HG03342 (cell line): ENCODE data around the gene LRRC75B.

Source experiments
- ATAC-seq: cut with Tn5 transposase; IDR thresholded peaks from one replicate; pipeline ENCODE4 v1.9.1; 2021; ENCODE audit warnings: mild to moderate bottlenecking, moderate library complexity; ENCODE audit not compliant: unreplicated experiment

The LRRC75B gene

DNA sequence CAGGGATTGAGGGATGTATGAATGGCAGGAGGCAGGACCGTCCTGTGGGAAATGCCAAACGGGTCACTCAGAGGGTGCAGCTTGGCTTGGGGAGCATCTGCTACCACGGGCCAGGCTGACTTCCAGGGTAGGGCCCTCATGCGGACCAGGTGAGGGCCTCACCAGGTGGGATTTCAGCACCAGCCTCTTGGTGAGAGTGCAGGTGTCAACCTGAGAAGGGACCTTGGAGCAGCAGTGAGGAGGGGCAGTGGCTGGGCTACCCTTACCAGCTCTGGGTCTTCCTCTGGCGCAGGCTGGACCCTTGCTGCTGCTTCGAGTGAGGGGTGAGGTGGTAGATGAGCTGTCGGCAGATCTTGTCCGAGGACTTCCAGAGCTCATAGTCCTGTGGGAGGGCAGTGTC lies 4.9 kb downstream of the LRRC75B start:
- ATAC-seq = no peak

DNA sequence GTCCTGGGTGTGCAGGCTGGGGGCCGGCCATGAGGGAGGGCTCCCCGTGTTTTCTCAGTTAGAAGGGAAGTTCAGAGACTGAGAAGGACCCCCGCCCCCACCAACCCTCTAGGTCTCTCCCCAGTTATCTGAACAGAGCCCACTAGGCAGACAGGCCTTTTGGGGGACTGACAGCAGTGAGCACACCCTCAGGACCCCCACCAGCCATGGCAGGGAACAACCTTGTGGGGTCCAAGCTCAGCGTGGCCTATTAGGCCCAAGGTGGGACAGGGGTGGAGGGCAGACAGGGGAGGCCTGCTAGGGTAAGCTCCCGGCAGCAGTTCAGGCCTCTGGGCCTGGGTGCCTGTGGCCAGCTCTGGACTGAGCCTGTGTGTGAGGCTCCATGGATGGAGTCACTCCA lies 5.6 kb downstream of the LRRC75B start:
- ATAC-seq = no peak

DNA sequence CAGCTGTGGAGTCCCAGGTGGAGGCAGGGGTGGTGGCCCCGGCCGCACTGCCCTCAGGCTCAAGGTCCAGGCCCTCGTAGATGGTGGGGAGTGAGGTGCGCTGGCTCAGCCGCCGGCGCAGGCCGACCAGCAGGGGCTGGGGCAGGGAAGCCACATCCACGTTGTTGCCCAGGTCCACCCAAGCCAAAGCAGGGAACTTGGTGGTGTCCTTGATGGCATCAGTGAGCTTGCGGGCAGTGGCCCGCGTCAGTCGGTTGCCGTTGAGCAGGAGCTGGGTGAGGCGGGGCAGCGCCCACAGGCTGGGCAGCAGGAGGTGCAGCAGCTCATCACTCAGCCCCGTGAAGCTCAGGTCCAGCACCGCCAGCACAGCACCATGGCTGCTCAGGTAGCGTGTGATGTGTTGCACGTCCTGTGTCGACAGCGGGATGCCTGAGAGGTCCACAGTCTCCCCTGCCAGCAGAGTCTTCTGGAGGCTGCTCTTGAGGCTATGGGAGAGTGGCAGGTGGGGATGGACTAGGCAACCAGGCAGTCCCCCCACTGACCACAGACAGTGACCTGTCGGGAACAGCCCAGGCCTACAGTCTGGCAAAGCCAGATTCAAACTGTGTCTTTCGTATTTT lies 6.8 kb downstream of the LRRC75B start:
- ATAC-seq = no peak

DNA sequence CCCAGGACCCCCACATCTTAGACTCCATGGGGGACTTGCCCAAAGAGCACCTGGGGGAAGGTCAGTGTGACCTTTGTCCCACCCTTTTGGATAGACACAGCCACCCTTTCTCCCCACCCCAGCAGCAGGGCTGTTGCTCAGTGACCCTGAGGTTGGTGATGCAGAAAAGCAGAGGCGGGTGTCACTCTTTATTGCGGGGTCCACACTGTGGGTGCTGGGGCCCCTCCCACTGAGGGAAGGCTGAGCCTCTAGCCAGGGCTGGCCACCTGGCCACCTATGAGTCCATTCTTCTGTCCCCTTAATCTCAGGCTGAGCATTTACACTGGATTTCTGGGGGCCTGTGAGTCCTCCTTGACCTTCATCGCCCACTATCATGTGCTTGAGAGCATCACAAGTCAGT lies 7.4 kb downstream of the LRRC75B start:
- ATAC-seq = no peak

DNA sequence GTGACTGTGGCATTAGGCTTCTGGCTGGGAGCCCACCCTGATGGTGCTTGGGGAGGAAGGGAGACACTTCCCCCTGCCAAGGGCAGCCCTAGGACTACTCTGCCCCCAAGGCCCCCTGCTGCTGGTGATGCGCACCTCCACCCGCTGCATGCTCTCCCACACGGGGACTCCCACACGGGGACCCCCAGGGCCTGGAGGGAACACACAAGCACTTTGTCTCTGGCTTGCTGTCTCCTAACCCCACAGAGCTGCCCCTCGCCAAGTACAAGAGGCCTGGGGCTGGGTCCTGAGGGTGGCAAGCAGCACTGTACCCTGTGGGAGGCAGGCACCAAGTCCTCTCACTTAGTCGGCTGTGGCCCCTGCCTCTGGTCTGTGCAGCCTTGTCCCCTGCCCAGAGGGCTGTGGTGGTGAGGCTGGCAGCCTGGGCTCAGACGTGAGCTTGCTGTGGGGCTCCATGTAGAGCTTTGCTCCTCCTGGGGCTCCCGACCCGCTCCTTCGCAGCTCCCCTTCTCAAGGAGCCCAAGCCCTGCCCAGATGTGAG lies 7.9 kb downstream of the LRRC75B start:
- no peak for ATAC-seq

DNA sequence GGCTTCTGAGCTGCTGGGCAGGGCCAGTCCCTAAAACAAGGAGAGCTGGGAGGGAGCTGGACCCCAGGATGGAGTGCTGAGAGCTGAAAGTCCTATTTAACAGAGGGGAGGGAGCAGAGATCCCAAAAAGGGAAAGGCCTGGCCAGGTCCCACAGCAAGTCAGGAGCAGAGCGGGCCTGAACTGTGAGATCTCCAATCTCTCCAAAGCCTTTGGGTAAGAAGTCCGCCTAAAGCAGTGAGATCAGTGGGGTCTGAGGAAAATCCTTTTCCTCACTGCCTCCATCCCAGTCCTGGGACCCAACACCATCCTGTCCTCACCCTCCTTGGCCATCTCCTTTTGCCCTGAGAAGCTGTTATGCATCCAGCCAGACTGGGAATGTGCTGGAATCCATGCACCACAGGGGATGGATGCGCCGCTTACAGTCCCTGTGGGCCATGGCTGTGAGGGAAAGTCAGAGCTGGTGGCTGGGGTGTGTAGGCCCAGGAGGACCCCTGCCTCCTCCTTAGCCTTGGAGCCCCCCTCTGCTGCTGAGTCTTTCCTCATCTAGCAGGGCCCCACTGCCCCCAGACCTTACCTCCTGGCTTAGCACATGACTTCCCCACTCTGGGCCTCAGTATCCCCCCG lies 8.6 kb downstream of the LRRC75B start:
- no peak for ATAC-seq

DNA sequence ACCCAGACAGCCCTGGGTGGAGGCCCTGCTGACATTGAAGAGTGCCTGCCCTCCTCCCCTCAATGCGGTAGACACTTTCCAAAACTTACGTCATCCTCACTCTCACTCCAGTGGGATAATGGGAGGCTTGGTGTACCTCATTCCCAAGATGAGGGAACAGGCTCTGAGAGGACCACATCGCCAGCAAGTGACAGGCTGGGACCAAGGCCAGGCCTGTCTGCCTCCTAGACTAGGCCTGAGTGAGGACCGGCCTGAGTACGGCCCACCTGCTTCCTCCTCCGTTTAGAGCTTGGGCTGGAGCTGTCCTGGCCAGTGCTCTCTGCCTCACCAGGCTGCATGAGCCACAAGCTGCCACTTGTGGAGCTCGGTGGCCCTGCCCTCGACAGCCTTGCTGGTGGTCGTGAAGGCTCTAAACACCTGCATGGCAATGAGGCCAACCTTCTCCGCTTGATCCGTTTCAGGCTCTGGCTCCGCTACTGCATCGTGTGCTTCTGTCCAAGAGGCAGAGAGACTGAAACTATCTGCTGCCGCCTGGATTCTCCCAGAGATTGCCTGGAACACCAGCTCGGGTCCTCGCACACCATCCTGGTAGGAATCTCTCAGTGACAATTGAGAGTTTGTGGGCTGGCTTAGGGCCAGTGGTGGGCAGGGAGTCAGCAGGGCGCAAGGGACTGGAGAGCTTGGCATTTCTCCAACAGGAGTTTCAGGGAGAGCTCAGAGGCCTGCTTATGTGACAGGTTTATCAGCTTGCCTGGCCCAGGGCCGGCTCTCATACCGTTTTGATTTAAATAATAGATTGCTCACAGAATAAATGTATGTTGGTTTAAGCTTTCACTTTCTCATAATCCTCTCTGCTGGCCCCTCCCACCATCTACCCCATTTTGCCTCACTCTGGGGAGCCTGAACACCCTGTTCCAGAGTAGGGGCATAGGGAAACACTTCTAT lies 9.4 kb downstream of the LRRC75B start:
- ATAC-seq = no peak

DNA sequence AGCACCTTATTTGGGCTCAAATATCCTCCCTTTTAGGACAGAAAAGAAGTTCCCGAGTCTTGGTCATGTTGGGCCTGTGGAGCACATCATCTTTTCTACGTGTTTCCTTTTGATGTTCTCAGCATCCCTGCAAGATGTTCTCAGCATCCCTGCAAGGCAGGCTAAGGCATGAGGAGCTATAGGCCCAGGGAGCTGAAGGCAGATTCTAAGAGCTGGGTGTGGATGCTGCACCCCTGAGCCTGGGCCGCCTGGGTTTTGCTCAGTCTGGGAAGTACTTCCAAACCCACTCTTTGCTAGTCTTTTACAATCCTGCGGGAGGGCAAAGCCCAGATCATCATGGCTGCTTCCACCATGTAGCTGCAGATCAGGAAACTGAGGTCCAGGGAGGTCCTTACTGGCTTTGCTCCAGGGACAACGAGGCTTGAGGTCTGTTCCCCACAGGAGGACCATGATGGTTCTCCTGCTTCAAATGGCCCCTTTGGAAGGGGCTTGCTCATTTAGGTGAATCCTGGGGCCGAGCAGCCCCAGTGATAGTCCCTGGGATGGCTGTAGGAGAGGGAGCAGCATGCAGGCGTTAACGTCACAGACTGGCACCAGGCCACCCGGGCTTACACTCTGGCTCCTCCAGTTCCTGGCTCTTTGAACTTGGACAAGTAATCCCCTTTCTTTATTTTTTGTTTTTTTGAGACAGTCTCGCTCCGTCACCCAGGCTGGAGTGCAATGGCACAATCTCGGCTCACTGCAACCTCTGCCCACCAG lies 10.6 kb downstream of the LRRC75B start:
- no peak for ATAC-seq

DNA sequence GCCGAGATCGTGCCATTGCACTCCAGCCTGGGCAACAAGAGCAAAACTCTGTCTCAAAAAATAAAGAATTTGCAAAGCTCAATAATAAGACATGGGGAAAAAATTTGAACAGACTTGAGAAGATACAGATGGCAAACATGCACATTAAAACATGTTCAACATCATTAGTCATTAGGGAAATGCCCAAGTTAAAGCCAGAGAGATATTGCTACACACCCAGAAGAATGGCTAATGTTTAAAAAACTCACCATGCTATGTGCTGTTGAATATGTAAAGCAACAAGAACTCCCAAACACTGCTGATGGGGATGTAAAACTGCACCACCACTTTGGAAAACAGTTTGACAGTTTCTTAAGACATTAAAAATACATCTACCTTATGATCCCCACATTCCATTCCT lies 12.6 kb downstream of the LRRC75B start:
- ATAC-seq = no peak

DNA sequence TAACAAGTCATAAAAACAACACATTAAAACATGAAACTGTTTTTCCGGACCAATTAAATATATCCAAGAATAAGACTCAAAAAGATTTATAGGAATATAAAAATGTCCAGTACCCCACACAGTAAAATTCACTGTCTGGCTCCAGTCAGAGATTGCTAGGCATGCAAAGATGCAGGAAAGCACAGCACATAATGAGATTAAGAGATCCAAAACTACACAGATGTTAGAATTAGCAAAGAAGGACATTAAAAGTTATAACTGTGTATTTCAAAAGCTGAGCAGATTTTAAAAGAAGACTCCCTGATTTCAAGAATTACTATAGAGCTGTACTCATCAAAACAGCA lies 13.6 kb downstream of the LRRC75B start:
- no peak for ATAC-seq

DNA sequence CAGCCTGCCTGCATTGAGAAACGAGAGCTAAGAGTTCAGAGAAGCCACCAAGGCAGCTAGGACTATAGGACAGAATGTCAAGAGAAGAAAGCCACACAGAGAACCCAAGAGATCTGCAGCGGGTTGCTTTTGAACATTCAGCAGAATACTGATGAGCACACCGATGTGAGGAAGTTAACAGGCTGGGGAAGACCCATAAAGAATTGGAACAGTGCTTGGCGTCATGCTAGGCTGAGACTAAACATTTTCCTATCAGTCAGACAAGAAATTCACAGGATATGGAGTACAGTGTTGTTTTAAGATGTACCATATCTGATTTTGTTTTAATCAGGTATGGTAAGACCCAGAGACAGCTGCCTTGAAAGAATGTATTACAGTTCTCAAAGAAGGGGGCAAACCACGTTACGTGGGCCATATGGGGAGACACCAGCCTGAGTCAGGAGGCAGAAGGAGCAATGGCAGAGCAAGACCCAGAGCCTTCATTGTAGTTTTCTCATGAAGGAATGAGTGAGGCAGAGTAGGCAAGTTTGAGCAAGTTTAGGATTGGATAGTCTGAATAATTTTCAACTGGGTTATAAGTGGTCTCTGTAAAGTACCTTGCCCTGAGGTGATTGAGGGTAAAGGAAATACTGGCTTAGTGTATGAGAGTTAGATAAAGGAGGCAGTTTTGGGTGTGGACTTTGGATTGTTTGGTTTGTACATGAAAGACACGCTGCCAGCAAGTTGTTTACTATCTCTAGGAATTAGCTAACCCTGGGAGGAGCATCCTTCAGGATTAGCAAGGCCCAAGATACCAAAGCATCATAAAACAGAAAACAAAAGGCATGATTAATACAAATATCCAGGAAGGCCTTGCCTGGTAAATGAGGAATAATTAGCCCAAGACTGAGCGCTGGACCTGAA lies 14.3 kb downstream of the LRRC75B start:
- ATAC-seq = no peak

DNA sequence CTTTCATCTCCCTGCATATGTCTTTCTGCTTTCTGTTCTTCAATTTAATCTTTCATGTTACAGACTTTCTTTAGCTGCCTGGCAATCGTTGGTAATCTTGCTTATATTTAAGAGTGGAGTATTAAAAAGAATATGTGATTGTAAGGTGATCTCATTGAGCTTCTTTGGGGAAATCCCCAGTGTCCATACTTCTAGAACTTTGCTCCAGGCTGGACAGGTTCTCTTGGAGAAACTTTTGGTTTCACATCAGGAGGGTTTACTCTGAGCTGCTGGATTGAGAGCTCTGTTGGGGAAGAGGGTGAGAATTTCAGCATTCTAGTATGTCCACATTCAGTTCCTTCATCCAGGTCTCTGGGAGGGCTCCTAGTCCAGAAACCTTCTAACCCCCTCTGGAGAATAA lies 16.1 kb downstream of the LRRC75B start:
- no peak for ATAC-seq

DNA sequence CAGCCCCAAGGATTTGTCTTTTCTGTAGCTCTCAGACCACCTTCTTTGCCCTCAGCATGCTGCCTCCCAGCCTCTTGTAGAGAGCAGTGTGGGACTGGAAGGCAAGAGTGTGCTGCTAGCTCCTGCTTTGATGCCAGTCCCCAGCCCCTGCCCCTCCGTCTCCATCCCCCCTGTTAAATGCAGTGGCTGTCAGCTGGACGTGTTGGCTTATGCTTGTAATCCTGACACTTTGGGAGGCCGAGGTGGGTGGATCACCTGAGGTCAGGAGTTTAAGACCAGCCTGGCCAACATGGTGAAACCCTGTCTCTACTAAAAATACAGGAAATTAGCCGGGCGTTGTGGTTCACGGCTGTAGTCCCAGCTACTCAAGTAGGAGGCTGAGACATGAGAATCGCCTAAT lies 21.6 kb downstream of the LRRC75B start:
- ATAC-seq = no peak

DNA sequence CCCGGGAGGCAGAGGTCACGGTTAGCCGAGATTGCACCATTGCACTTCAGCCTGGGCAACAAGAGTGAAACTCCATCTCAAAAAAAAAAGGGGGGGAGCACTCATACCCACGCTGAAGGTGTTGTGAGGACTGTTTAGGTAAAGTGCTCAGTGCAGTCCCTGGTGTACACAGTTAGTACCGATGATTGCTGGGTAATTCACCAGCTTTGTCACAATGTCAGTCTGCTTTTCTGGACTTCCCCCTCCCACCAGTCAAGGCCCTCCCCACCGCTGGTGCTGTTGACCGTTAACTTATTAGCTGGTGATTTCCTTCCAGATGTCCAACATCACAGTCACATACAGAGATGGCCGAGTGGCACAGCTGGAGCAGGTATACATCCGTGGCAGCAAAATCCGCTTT lies 25.2 kb downstream of the LRRC75B start:
- no peak for ATAC-seq

DNA sequence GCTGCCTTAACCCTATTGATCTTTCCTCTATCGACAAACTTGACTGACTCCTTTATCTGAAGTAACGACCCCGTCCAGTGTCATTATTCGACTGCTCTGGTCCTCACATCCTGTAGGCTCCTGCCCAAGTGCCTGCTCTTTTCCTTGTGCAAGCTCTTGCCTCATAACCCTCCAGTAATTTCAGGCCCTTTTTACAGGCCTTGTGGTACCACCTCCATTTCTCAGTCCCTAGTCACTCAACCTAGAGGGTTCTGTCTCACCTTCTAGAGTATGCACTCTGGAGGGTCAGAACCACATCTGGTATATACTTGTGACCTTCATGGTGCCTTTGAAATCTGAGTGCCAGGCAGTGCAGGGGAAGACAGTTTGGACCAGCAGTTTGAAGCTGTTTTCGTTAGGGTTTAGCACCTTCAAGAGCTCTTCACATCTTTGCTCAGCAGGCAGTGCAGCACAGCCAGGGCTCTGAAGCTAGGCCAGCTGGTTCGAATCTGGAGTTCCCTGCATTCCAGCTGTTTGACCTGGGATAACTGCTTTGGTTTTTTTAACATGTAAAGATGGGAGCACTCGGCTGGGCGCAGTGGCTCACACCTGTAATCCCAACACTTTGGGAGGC lies 25.9 kb downstream of the LRRC75B start:
- no peak for ATAC-seq

DNA sequence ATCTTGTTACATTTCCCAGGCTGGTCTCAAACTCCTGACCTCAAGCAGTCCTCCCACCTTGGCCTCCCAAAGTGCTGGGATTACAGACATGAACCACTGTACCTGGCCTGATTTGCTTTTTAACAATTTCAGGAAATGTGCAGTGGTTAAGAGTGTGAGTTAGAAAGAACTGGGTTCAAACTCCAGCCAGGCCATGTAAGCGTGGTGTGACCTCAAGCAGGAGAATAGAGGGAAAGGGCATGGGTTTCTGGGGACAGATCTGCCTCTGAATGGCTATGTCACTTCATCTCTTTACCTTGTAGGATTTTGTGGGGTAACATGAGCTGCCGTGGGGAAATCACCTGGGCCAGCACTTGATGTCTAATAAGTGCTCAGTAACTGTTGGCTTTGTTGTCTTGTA lies 27.8 kb downstream of the LRRC75B start:
- no peak for ATAC-seq

DNA sequence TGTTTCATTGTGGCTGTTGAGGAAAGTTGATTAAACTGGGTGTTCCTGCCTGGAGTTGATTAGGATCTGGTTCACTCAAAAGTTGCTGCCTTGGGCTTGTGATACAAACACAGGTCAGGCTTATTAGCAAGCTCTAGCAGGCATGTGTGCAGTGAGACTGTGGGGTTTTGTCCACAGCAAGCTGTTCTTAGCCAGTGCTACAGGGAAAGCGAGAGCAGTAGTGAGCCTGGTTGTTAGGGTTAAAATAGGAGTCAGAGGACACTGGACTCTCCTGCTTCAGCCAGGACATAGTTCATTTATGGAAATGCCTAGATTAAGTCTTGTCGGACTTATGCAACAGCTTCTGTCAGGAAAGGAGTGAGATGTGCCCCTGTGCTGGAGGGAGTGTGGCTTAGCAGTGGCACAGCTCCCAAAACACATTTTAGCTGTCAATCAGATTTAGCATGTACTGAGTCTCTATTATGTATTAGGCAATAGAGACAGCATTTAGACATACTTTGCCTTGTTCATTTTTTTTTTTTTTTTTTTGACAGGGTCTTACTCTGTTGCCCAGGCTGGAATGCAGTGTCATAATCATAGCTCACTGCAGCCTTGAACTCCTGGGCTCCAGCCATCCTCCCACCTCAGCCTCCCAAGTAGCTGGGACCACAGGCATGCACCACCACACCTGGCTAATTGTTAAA lies 28.4 kb downstream of the LRRC75B start:
- no peak for ATAC-seq

DNA sequence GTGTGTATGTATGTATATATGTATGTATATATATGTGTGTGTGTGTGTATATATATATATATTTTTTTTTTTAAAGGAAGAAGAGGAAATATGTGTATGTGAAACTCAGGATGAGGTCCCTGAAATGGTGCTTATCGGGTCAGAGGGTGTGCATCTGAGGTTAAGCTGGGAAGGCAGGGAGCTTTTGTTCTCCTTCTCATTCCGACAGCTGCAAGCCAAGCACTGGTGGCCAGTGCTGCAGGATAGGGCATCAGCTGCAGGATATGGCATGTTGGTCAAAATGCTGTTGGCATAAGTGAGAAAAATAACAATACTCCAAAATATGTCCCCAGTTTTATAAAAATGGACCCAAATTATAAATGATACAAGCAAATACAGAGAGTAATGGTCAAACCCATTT lies 29.6 kb downstream of the LRRC75B start:
- ATAC-seq = no peak

DNA sequence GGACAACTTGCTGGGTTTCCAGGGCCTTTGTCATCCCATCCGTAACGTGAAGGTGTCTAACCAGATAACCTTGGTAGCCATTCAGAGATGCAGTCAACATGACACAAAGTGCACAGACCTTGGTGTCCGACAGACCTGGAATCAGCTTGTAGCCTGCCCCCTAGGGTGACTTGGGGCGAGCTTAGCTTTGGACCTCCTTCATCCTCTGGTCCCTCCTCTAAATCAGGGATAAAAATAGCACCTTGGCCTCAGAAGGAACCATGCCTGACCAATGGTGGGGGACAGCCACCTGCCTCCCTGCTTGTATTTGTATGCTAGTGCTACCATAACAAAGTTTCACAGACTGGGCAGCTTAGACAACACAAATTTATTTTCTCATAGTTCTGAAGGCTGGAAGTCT lies 33.4 kb downstream of the LRRC75B start:
- ATAC-seq = no peak
